HG02973 (cell line): ENCODE measurements around the gene NFATC3.
"Not testable (repeated sequence)": the region's sequence is repeated elsewhere in the genome, so short reads cannot be mapped to it uniquely, and the experiment has no call there.

Experiments
- ATAC-seq: cut with Tn5 transposase; IDR thresholded peaks from one replicate; pipeline ENCODE4 v1.9.1; 2021; ENCODE audit warnings: moderate library complexity; ENCODE audit not compliant: unreplicated experiment

Gene NFATC3

GRCh38 chr16:68088130-68088972 is 3.2 kb downstream of the NFATC3 start:
- no peak for ATAC-seq

GRCh38 chr16:68089067-68089466 is 3.9 kb downstream of the NFATC3 start:
- ATAC-seq = no peak

GRCh38 chr16:68090130-68090529 is 5.0 kb downstream of the NFATC3 start:
- no peak for ATAC-seq

- no peak for ATAC-seq
Measured at GRCh38 chr16:68090533-68090932, 5.4 kb downstream of the NFATC3 start.

- ATAC-seq = no peak
Measured at GRCh38 chr16:68091380-68092261, 6.5 kb downstream of the NFATC3 start.

- not testable (repeated sequence) for ATAC-seq
Measured at GRCh38 chr16:68092275-68092674, 7.1 kb downstream of the NFATC3 start.

GRCh38 chr16:68093816-68094613 is 8.8 kb downstream of the NFATC3 start:
- no peak for ATAC-seq

- ATAC-seq = no peak
Measured at GRCh38 chr16:68094614-68094934, 9.4 kb downstream of the NFATC3 start.

- ATAC-seq = no peak
Measured at GRCh38 chr16:68096491-68096890, 11.3 kb downstream of the NFATC3 start.

- ATAC-seq = no peak
Measured at GRCh38 chr16:68097088-68097487, 11.9 kb downstream of the NFATC3 start.

GRCh38 chr16:68097895-68098294 is 12.7 kb downstream of the NFATC3 start:
- no peak for ATAC-seq

- no peak for ATAC-seq
Measured at GRCh38 chr16:68100488-68100887, 15.3 kb downstream of the NFATC3 start.

- ATAC-seq = no peak
Measured at GRCh38 chr16:68105611-68106010, 20.4 kb downstream of the NFATC3 start.

- not testable (repeated sequence) for ATAC-seq
Measured at GRCh38 chr16:68107230-68107928, 22.2 kb downstream of the NFATC3 start.

- ATAC-seq = not testable (repeated sequence)
Measured at GRCh38 chr16:68109156-68109555, 24.0 kb downstream of the NFATC3 start.

GRCh38 chr16:68110611-68111010 is 25.4 kb downstream of the NFATC3 start:
- not testable (repeated sequence) for ATAC-seq

- no peak for ATAC-seq
Measured at GRCh38 chr16:68111379-68111778, 26.2 kb downstream of the NFATC3 start.

GRCh38 chr16:68113059-68113761 is 28.0 kb downstream of the NFATC3 start:
- ATAC-seq = no peak

GRCh38 chr16:68113765-68114240 is 28.6 kb downstream of the NFATC3 start:
- ATAC-seq = no peak

- ATAC-seq = not testable (repeated sequence)
Measured at GRCh38 chr16:68114939-68115338, 29.8 kb downstream of the NFATC3 start.
